Neural progenitor cell (in vitro differentiated cells): ENCODE data around the gene GTF3C1. TPM values are rescaled to one million over a fixed set of nuclear protein-coding genes. Genes with fewer than 3 reads are reported as not detected.

Experiments
- DNase-seq: peaks from one replicate; pipeline ENCODE4 v3.0.0-alpha.2; 2016; ENCODE audit warnings: low spot score
- H2AFZ ChIP-seq: fragments of 200-600 bp; sonication (generic); replicated peaks from 2 replicates; pipeline ENCODE4 v1.6.1; 2016; ENCODE audit warnings: antibody characterized with exemption
- H3F3A ChIP-seq: fragments of 200-600 bp; sonication (generic); 2 replicates; pipeline ENCODE4 v1.6.1; 2016; ENCODE audit warnings: antibody characterized with exemption, low read depth
- H3K27ac ChIP-seq: fragments of 200-600 bp; sonication (generic); 2 replicates; pipeline ENCODE4 v1.5.1; 2016; ENCODE audit warnings: mild to moderate bottlenecking
- H3K27me3 ChIP-seq: fragments of 200-600 bp; sonication (generic); 2 replicates; pipeline ENCODE4 v1.6.1; 2016; ENCODE audit warnings: mild to moderate bottlenecking, moderate library complexity
- H3K36me3 ChIP-seq: fragments of 200-600 bp; sonication (generic); 2 replicates; pipeline ENCODE4 v1.5.1; 2016
- H3K4me1 ChIP-seq: fragments of 200-600 bp; sonication (generic); 2 replicates; pipeline ENCODE4 v1.6.1; 2016; ENCODE audit warnings: mixed run types
- H3K4me2 ChIP-seq: fragments of 200-600 bp; sonication (generic); 2 replicates; pipeline ENCODE4 v1.6.1; 2016
- H3K4me3 ChIP-seq: fragments of 200-600 bp; sonication (generic); 2 replicates; pipeline ENCODE4 v1.5.1; 2016
- H3K79me2 ChIP-seq: fragments of 200-600 bp; sonication (generic); 2 replicates; pipeline ENCODE4 v1.6.1; 2016; ENCODE audit warnings: low read depth
- H3K9ac ChIP-seq: fragments of 200-600 bp; sonication (generic); 2 replicates; pipeline ENCODE4 v1.6.1; 2016
- H3K9me3 ChIP-seq: fragments of 200-600 bp; sonication (generic); 2 replicates; pipeline ENCODE4 v1.5.1; 2016; ENCODE audit warnings: low read depth
- H4K20me1 ChIP-seq: fragments of 200-600 bp; sonication (generic); 2 replicates; pipeline ENCODE4 v1.6.1; 2016; ENCODE audit warnings: low read depth
- H3K27ac Mint-ChIP-seq: 3 replicates; pipeline ENCODE4 v1.8.0; 2021; ENCODE audit warnings: mixed read lengths
- H3K27me3 Mint-ChIP-seq: 2 replicates; pipeline ENCODE4 v1.8.0; 2022; ENCODE audit warnings: low read depth, mild to moderate bottlenecking, inconsistent platforms, moderate library complexity, mixed read lengths; ENCODE audit not compliant: insufficient read depth
- H3K36me3 Mint-ChIP-seq: 3 replicates; pipeline ENCODE4 v1.8.0; 2021; ENCODE audit warnings: mixed read lengths
- H3K4me1 Mint-ChIP-seq: 3 replicates; pipeline ENCODE4 v1.8.0; 2021; ENCODE audit warnings: mixed read lengths
- H3K4me3 Mint-ChIP-seq: 3 replicates; pipeline ENCODE4 v1.8.0; 2021; ENCODE audit warnings: mild to moderate bottlenecking, moderate library complexity, mixed read lengths
- H3K9me3 Mint-ChIP-seq: 3 replicates; pipeline ENCODE4 v1.8.0; 2020; ENCODE audit warnings: mixed read lengths
- EZH2 ChIP-seq: fragments of 200-600 bp; sonication (generic); IDR thresholded peaks from 2 replicates; pipeline ENCODE4 v1.6.1; 2017; ENCODE audit warnings: antibody characterized with exemption, mild to moderate bottlenecking, moderate library complexity
- EZH2phosphoT487 ChIP-seq: fragments of 200-600 bp; sonication (generic); IDR thresholded peaks from 2 replicates; pipeline ENCODE4 v1.6.1; 2017; ENCODE audit warnings: antibody characterized with exemption
- total RNA-seq: library from RNA; depleted of rRNA; stranded (reverse); fragments of >200 nt; gene quantifications from 2 replicates; pipeline ENCODE4 v1.2.3, GENCODE V29; 2015; ENCODE audit warnings: low replicate concordance
- TF ChIP-seq, protein P1 (sequence below): fragments of 200-600 bp; sonication (generic); IDR thresholded peaks from 2 replicates; pipeline ENCODE4 v1.5.1; 2017; ENCODE audit warnings: antibody characterized with exemption, mild to moderate bottlenecking

Gene GTF3C1
- total RNA-seq, 1 donor from 2014 or later: 60.9 TPM

DNA sequence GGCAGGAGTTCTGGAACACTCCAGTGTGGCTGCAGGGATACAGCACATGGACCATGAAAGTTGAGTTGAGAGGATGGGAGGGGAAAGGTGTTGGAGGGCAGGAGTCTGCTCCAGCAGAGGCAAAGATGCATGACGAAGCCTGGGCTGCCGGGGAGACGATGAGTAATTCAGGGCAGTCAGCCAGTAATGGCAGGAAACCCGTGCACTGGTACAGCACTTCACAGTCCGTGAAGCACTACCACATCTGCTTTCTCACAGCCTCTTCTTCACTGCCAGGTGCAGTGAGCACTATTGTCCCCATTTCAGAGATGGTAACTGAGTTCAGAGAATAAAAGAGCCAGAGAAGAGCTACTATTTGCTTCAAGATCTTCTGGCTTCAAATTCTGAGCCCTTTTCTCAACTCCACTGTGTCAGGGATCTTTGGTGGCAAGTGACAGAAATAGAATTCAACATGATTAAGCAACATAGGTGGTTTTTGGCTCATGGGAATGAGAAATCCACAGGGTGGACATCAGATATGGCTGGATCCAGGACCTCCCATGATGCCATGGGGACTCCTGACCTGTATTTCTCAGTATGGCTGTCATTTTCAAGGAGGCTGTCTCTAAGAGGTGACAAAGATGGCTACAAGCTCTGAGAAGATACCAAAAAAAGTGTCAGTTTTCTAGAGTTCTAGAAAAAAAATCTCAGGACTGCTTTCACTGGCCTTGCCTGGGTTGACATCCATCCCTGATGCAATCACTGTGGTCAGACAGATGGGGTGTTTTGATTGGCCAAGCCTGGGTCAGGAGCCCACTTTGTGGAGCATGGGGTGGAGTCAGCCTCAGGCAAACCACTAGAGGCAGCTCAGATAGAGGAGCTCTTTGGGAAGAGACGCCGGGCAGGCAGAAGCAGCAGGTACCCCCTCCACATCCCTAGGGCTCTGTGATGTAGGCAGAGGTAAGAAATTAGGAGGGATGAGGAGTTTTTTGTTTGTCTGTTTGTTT lies 123.0 kb downstream of the GTF3C1 start:
- H3K9me3 Mint-ChIP-seq: peaks cover 10% of the 10 kb centered on the region
- H3K27me3 Mint-ChIP-seq: no peaks in the 10 kb centered on the region
- no peaks in the 10 kb centered on the region for H4K20me1 ChIP-seq
- no peaks in the 10 kb centered on the region for H3K27me3 ChIP-seq
- peaks cover 12% of the 10 kb centered on the region for H3K9me3 ChIP-seq
- no peak overlapping the region for H3K4me3 Mint-ChIP-seq
- peaks cover 3% of the 10 kb centered on the region for H3K4me1 Mint-ChIP-seq
- no peak overlapping the region for H3K9ac ChIP-seq
- H3K36me3 ChIP-seq: no peaks in the 10 kb centered on the region
- no peak for DNase-seq
- H3K4me2 ChIP-seq: no peak overlapping the region
- H3K27ac ChIP-seq: no peak overlapping the region
- no peaks in the 10 kb centered on the region for H3K79me2 ChIP-seq
- H3K36me3 Mint-ChIP-seq: no peaks in the 10 kb centered on the region
- H2AFZ ChIP-seq: no peak overlapping the region
- no peak for TF ChIP-seq EZH2phosphoT487
- TF ChIP-seq, protein P1, sequence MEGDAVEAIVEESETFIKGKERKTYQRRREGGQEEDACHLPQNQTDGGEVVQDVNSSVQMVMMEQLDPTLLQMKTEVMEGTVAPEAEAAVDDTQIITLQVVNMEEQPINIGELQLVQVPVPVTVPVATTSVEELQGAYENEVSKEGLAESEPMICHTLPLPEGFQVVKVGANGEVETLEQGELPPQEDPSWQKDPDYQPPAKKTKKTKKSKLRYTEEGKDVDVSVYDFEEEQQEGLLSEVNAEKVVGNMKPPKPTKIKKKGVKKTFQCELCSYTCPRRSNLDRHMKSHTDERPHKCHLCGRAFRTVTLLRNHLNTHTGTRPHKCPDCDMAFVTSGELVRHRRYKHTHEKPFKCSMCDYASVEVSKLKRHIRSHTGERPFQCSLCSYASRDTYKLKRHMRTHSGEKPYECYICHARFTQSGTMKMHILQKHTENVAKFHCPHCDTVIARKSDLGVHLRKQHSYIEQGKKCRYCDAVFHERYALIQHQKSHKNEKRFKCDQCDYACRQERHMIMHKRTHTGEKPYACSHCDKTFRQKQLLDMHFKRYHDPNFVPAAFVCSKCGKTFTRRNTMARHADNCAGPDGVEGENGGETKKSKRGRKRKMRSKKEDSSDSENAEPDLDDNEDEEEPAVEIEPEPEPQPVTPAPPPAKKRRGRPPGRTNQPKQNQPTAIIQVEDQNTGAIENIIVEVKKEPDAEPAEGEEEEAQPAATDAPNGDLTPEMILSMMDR: peak; percentile 3
- TF ChIP-seq EZH2: no peak
- H3K4me3 ChIP-seq: no peak overlapping the region
- no peaks in the 10 kb centered on the region for H3F3A ChIP-seq
- H3K27ac Mint-ChIP-seq: no peak overlapping the region
- H3K4me1 ChIP-seq: no peaks in the 10 kb centered on the region

DNA sequence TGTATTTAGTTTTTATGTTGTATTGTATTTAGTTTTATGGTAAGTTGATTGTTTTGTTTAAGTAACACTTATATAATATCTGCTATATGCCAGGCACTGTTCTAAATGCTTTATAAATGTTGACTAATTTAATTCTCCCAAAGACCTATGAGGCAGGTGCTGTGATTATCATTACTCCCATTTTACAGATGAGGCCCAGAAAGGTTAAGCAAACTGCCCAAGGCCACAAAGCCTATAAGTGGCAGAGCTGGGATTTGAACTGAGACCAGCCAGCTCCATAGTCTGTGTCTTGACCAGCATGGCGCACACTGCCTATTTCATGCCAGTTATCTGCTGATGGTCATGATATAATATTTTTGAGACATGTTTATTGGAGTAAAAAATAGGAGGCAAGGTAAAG lies 123.8 kb downstream of the GTF3C1 start:
- Histone ChIP-seq H3K36me3 (no peaks in the 10 kb centered on the region), H3K27ac (no peak overlapping the region), H2AFZ (no peak overlapping the region), H4K20me1 (no peaks in the 10 kb centered on the region), H3K27me3 (no peaks in the 10 kb centered on the region), H3K4me3 (no peak overlapping the region), H3K4me1 (no peaks in the 10 kb centered on the region), H3K9me3 (peaks cover 16% of the 10 kb centered on the region), H3K4me2 (no peak overlapping the region), H3F3A (no peaks in the 10 kb centered on the region), H3K79me2 (no peaks in the 10 kb centered on the region), H3K9ac (no peak overlapping the region)
- no peak overlapping the region for H3K27ac Mint-ChIP-seq
- no peak overlapping the region for H3K4me3 Mint-ChIP-seq
- TF ChIP-seq EZH2phosphoT487 (no peak), EZH2 (no peak)
- TF ChIP-seq, protein P1: no peak
- no peaks in the 10 kb centered on the region for H3K36me3 Mint-ChIP-seq
- no peaks in the 10 kb centered on the region for H3K27me3 Mint-ChIP-seq
- no peak for DNase-seq
- peaks cover 3% of the 10 kb centered on the region for H3K4me1 Mint-ChIP-seq
- peaks cover 13% of the 10 kb centered on the region for H3K9me3 Mint-ChIP-seq

DNA sequence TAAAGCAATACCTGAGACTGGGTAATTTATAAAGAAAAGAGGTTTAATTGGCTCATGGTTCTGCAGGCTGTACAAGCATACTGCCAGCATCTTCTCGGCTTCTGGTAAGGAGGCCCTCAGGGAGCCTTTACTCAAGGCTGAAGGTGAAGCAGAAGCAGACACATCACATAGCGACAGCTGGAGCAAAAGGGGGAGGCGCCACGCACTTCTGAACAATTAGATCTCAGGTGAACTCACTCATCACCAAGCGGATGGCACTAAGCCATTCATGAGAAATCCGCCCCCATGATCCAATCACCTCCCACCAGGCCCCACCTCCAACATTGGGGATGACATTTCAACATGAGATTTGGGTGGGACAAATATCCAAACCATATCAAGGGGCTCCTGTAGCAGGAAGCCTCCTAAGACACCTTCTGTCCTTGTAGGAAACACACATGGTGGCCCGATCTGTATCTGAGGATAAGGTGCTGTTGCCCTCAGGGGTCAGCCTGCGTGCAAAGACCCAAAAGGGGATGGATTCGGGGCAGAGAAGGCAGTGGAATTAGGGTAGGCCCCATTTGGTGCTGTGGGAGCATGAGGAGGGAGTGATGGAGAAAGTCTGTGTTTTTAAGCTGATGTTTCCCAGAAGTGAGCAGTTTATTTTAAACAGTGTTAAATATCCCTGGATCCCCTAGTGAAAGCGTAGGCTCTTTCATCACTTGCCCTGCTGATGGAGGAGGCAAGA lies 124.8 kb downstream of the GTF3C1 start:
- H3F3A ChIP-seq: no peaks in the 10 kb centered on the region
- Mint-ChIP-seq H3K4me3 (no peak overlapping the region), H3K27me3 (no peaks in the 10 kb centered on the region), H3K4me1 (peaks cover 3% of the 10 kb centered on the region), H3K36me3 (no peaks in the 10 kb centered on the region), H3K9me3 (peaks cover 14% of the 10 kb centered on the region), H3K27ac (no peak overlapping the region)
- H3K4me2 ChIP-seq: no peak overlapping the region
- H3K4me1 ChIP-seq: no peaks in the 10 kb centered on the region
- H3K27ac ChIP-seq: no peak overlapping the region
- H3K79me2 ChIP-seq: no peaks in the 10 kb centered on the region
- H3K4me3 ChIP-seq: no peak overlapping the region
- H3K27me3 ChIP-seq: no peaks in the 10 kb centered on the region
- no peaks in the 10 kb centered on the region for H4K20me1 ChIP-seq
- H3K36me3 ChIP-seq: no peaks in the 10 kb centered on the region
- peaks cover 22% of the 10 kb centered on the region for H3K9me3 ChIP-seq
- no peak overlapping the region for H2AFZ ChIP-seq
- no peak for DNase-seq
- H3K9ac ChIP-seq: no peak overlapping the region
- TF ChIP-seq, protein P1: no peak
- TF ChIP-seq EZH2 (no peak), EZH2phosphoT487 (no peak)
